Thyroid gland (tissue), 4 donors: ENCODE data around the gene SETDB1. TPM values are rescaled to one million over a fixed set of nuclear protein-coding genes. Genes with fewer than 3 reads are reported as not detected.
A peak's percentile ranks its signal among the peaks of the same experiment; 100 is the strongest.

Source experiments
- DNase-seq, 2 donors: peaks; one replicate each; pipeline ENCODE4 v3.0.0-alpha.2; 2019
- H3K27ac ChIP-seq, 3 donors: fragments of 200-600 bp; sonication (generic); 1 replicate in 2 of 3; 2 replicates in 1 of 3; pipeline ENCODE4 v1.5.1; 2016 to 2019; ENCODE audit warnings: mild to moderate bottlenecking in 1 of 3, moderate library complexity in 1 of 3
- H3K27me3 ChIP-seq: fragments of 200-600 bp; sonication (generic); one replicate; pipeline ENCODE4 v1.5.1; 2019
- H3K36me3 ChIP-seq, 2 donors: fragments of 200-600 bp; sonication (generic); one replicate each; pipeline ENCODE4 v1.5.1; 2016 to 2019
- H3K4me1 ChIP-seq, 2 donors: fragments of 200-600 bp; sonication (generic); one replicate each; pipeline ENCODE4 v1.5.1; 2017 to 2019
- H3K4me3 ChIP-seq, 3 donors: fragments of 200-600 bp; sonication (generic); replicated peaks in 1 of 3; 1 replicate in 2 of 3; 2 replicates in 1 of 3; pipeline ENCODE4 v1.5.1; 2016; ENCODE audit warnings: mild to moderate bottlenecking in 1 of 3
- H3K9me3 ChIP-seq: fragments of 200-600 bp; sonication (generic); one replicate; pipeline ENCODE4 v1.5.1; 2017
- CTCF ChIP-seq, 6 experiments: fragments of 200-600 bp in 3 of 6; fragments of 450-650 bp in 3 of 6; sonication (generic) in 3 of 6; IDR thresholded peaks; one replicate each; pipeline ENCODE4 v1.5.1; 2016 to 2019; ENCODE audit warnings: antibody characterized with exemption in 6 of 6, mild to moderate bottlenecking in 2 of 6, inconsistent platforms in 1 of 6, moderate library complexity in 1 of 6
- POLR2A ChIP-seq, 2 donors: fragments of 450-650 bp; IDR thresholded peaks; one replicate each; pipeline ENCODE4 v1.6.1; 2017; ENCODE audit warnings: antibody characterized with exemption in 2 of 2, mild to moderate bottlenecking in 2 of 2, moderate library complexity in 1 of 2
- WGBS, 2 donors: methylation state at CpG; one replicate each; pipeline ENCODE4 v1.1.5; 2017; 5-methylcytosine and 5-hydroxymethylcytosine counted together
- intact Hi-C: fragments of 100-400 bp; cut with DNase I; formaldehyde crosslinking; loops from one replicate; pipeline ENCODE4 v1.15.1; 2023
- total RNA-seq, 4 donors: library from RNA; depleted of rRNA; stranded (reverse); fragments of >200 nt; gene quantifications; one replicate each; pipeline ENCODE4 v1.2.3, GENCODE V29; 2016

The SETDB1 gene
- total RNA-seq, 4 donors from 2014 or later: 35.4 to 59.9 (median 44.8) TPM

- Histone ChIP-seq H3K36me3 (no peaks in the 10 kb centered on the region), H3K27ac (peak overlapping the region in 2 of 3 donors; percentile 58 to 59), H3K4me3 (no peak overlapping the region), H3K9me3 (no peaks in the 10 kb centered on the region), H3K4me1 (peaks cover 42 to 60% of the 10 kb centered on the region in 2 donors), H3K27me3 (no peaks in the 10 kb centered on the region)
- intact Hi-C loops: no loop called here
- DNase-seq: peak; percentile 78 to 80
- peak in 1 of 2 donors; percentile 54 for TF ChIP-seq POLR2A (IDR thresholded peaks at IDR 0.05)
- TF ChIP-seq CTCF (IDR thresholded peaks at IDR 0.05): no peak
- WGBS, 2 donors: 55 to 72% methylated on average over 11 of the region's 11 CpGs
These were observed 50.9 kb downstream of the SETDB1 start for GRCh38 chr1:150976879-150977694.

- TF ChIP-seq POLR2A (IDR thresholded peaks at IDR 0.05) (peak in 1 of 2 donors; percentile 13), CTCF (IDR thresholded peaks at IDR 0.05) (peak; percentile 98 to 100 (median 99))
- DNase-seq: peak; percentile 92 to 93
- Histone ChIP-seq H3K36me3 (no peaks in the 10 kb centered on the region), H3K4me1 (peaks cover 36 to 63% of the 10 kb centered on the region in 2 donors), H3K27me3 (no peaks in the 10 kb centered on the region), H3K4me3 (no peak overlapping the region), H3K27ac (peak overlapping the region; percentile 58 to 79 (median 62)), H3K9me3 (no peaks in the 10 kb centered on the region)
- intact Hi-C loops: no loop called here
- WGBS, 2 donors: 14% methylated on average over 20 to 23 of the region's 23 CpGs
These were observed 53.2 kb downstream of the SETDB1 start for GRCh38 chr1:150979092-150980056.

- intact Hi-C loops: no loop called here
- H3K27ac ChIP-seq: peak overlapping the region; percentile 52 to 79 (median 74)
- TF ChIP-seq POLR2A (IDR thresholded peaks at IDR 0.05): peak in 1 of 2 donors; percentile 24
- TF ChIP-seq CTCF (IDR thresholded peaks at IDR 0.05): no peak
- H3K4me1 ChIP-seq: peaks cover 30 to 60% of the 10 kb centered on the region in 2 donors
- 50 to 55% methylated on average over 6 of the region's 6 CpGs for WGBS, 2 donors
- no peaks in the 10 kb centered on the region for H3K9me3 ChIP-seq
- H3K27me3 ChIP-seq: no peaks in the 10 kb centered on the region
- no peaks in the 10 kb centered on the region for H3K36me3 ChIP-seq
- no peak overlapping the region for H3K4me3 ChIP-seq
- peak; percentile 68 to 72 for DNase-seq
These were observed 55.1 kb downstream of the SETDB1 start for GRCh38 chr1:150981177-150981804.

DNA sequence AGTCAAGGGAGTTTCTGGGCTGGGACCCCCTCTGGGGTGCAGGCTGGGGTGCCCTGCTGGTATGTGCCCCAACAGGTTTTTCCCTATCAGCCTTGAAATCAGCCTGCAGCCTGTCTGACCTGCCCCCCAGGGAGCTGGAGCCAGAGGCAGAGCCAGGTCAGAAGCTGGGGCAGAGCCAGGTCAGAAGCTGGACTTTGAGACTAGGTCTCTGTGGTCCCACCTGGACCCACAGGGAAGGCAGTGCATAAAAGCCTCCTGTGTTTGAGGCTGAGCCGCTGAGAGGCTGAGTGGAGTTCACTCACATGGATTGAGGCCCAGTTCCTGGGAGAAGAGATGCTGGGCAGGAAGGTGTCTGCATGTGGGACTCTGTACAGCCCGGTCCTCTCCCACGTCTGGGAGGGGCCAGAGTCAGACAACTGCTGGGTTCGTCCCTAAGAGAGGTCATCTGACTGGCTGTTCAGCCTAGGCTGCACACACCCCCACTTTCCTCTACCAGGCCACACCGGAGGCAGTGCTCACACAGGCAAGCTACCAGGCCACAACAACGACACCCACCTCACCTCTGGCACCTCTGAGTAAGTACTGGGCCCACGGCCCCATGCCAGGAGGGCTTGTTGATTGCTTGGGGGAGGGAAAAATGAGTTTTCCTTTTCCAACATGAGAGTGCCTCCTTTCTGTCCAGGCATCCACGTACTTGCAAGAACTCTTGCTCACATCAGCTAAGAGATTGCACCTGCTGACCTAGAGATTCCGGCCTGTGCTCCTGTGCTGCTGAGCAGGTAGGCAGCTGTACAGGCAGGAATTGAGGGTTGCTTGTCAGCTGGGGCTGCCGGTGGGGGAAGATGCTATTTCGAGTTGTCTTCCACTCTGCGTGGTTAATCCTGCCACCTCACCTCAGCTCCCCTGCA, 55.9 kb downstream of the SETDB1 start, which contains the start of gene ANXA9:
Gene ANXA9, plus strand, starts transcription at position 488 of the 908 bp plus-strand sequence. CDS start 814 bp downstream, outside the sequence.
- H3K9me3 ChIP-seq: no peaks in the 10 kb centered on the region
- no peaks in the 10 kb centered on the region for H3K36me3 ChIP-seq
- intact Hi-C loops: no loop called here
- H3K27me3 ChIP-seq: no peaks in the 10 kb centered on the region
- peak; percentile 77 to 83 for DNase-seq
- no peak within 1 kb of the TSS for H3K4me3 ChIP-seq
- peak within 1 kb of the TSS; percentile 52 to 79 (median 74) for H3K27ac ChIP-seq
- WGBS, 2 donors: 39 to 56% methylated on average over 8 to 11 of the region's 12 CpGs
- H3K4me1 ChIP-seq: peaks cover 30 to 58% of the 10 kb centered on the region in 2 donors
- TF ChIP-seq CTCF (IDR thresholded peaks at IDR 0.05) (no peak), POLR2A (IDR thresholded peaks at IDR 0.05) (peak in 1 of 2 donors; percentile 49)
